Measurements from ENCODE around the gene TUBB4B. TPM values are rescaled to one million over a fixed set of nuclear protein-coding genes. Genes with fewer than 3 reads are reported as not detected.

Gene TUBB4B
- polyA plus RNA-seq, 6 donors from 2014 or later, result 22.7 to 53.2 (median 40.2) TPM

DNA sequence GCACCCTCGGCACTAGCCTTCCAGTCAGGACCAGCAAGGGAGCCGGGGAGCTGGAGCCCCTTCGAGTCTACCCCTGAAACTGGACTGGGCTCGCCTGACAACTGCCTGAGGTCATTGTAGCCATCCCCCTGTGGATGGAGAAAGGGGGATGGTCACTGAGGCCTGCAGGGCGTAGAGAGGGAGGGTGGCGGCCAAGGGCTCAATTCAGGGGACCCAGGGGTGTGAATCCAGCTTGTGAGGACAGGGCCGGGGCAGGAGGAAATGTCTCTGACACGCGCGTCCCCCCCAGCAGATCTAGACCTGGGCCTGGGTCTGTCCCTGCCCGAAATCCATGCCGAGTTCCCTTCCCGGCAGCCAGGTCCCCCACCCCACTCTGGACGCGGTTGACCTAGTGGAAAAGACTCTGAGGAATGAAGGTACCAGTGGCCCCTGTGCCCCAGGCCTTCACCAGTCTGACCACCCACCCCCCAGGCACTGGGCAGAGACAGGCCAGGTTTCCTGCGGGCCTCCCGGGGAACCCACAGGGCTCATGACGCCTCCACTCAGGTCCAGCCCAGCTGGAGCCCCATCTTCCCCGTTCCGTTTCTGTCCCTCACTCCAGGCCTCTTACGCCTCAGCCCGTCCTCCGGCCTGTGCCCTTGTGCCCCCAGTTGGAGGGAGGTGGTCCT lies 9.6 kb upstream of the TUBB4B start:
- H3K36me3 Mint-ChIP-seq, result no peaks in the 10 kb centered on the region
- H3K4me3 Mint-ChIP-seq, result no peak overlapping the region
- peaks cover 0 to 23% (median 8%) of the 10 kb centered on the region in 3 donors for H3K27me3 Mint-ChIP-seq
- H3K27ac Mint-ChIP-seq, result peak overlapping the region in 1 of 6 donors; percentile 81
- ATAC-seq (ENCODE audit: low read depth in 2 of 2) (no peak), DNase-seq (no peak)
- H3K9me3 Mint-ChIP-seq, result peaks cover 0 to 2% (median 0%) of the 10 kb centered on the region in 7 donors
- H3K4me1 Mint-ChIP-seq, result peaks cover 14 to 19% (median 14%) of the 10 kb centered on the region in 3 donors

DNA sequence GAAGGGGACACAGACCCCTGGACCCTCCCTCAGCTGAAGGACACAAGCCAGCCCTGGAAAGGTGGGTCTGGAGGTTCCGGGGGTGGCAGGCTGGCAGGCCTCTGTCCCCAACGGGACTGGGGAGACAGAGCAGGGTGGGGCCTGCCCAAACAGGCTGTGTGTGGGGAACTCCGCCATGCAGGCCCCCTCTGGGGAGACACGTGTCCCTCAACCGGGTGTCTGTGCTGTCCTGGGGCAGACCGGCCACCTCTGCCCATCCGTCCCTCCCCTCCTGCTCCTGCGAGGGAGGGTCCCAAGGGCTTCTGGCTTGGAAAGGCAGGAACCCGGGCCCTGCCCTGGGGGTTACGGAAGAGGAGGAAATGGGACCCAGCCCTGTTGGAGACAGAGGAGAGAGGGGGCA lies 9.0 kb upstream of the TUBB4B start:
- no peak for ATAC-seq (ENCODE audit: low read depth in 2 of 2)
- Mint-ChIP-seq H3K9me3 (peaks cover 0 to 2% (median 0%) of the 10 kb centered on the region in 7 donors), H3K36me3 (no peaks in the 10 kb centered on the region)

DNA sequence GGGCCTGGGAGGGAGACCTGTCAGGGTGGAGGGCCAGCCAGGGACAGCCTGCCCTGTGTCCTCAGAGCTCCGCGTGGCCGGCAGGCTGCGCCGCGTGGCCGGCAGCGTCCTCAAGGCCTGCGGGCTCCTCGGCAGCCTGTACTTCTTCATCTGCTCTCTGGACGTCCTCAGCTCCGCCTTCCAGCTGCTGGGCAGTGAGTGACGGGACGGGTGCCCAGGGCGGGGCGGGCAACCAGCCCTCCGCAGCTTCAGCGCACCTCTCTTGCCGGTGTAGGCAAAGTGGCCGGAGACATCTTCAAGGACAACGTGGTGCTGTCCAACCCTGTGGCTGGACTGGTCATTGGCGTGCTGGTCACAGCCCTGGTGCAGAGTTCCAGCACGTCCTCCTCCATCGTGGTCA lies 8.6 kb upstream of the TUBB4B start:
- H3K27me3 Mint-ChIP-seq, result peaks cover 0 to 21% (median 5%) of the 10 kb centered on the region in 3 donors
- H3K36me3 Mint-ChIP-seq, result no peaks in the 10 kb centered on the region
- no peak overlapping the region for H3K4me3 Mint-ChIP-seq
- no peak overlapping the region for H3K27ac Mint-ChIP-seq
- peaks cover 0 to 1% (median 0%) of the 10 kb centered on the region in 7 donors for H3K9me3 Mint-ChIP-seq
- DNase-seq (no peak), ATAC-seq (ENCODE audit: low read depth in 2 of 2) (no peak)
- H3K4me1 Mint-ChIP-seq, result peaks cover 13 to 16% (median 15%) of the 10 kb centered on the region in 3 donors

More for the DNA sequence above, 9.0 kb upstream of the TUBB4B start:
- H3K4me1 Mint-ChIP-seq, result peaks cover 14 to 19% (median 14%) of the 10 kb centered on the region in 3 donors
- no peak overlapping the region for H3K27ac Mint-ChIP-seq
- no peak for DNase-seq
- H3K27me3 Mint-ChIP-seq, result peaks cover 0 to 23% (median 8%) of the 10 kb centered on the region in 3 donors
- H3K4me3 Mint-ChIP-seq, result no peak overlapping the region

DNA sequence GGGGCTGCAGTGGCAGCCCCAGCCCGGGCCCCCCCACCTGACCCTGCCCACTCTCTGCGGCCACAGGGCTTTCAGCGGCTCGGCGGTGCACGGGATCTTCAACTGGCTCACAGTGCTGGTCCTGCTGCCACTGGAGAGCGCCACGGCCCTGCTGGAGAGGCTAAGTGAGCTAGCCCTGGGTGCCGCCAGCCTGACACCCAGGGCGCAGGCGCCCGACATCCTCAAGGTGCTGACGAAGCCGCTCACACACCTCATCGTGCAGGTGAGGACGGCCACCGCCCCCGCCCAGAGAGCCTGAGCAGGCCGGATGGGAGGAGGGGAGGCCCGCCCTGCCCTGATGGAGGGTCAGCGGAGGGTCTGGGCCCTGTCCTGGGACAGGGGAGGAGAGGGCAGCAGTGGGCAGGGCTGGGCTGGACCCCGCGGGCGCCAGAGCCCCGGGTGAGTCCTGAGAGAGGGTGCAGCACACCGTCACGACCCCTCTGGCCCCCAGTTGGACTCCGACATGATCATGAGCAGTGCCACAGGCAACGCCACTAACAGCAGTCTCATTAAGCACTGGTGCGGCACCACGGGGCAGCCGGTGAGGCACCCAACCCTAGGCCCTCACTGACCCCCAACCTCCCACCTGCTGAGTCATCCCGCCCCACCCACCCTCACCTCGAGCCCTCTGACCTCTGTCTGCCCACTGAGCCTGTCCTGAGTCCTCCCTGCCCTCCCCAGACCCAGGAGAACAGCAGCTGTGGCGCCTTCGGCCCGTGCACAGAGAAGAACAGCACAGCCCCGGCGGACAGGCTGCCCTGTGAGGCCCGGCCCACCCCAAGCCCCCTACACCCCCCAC lies 7.7 kb upstream of the TUBB4B start:
- Mint-ChIP-seq H3K36me3 (no peaks in the 10 kb centered on the region), H3K27ac (no peak overlapping the region), H3K9me3 (no peaks in the 10 kb centered on the region), H3K27me3 (peaks cover 0 to 17% (median 0%) of the 10 kb centered on the region in 3 donors), H3K4me1 (peaks cover 11 to 17% (median 12%) of the 10 kb centered on the region in 3 donors), H3K4me3 (no peak overlapping the region)
- no peak for DNase-seq
- no peak for ATAC-seq (ENCODE audit: low read depth in 2 of 2)

DNA sequence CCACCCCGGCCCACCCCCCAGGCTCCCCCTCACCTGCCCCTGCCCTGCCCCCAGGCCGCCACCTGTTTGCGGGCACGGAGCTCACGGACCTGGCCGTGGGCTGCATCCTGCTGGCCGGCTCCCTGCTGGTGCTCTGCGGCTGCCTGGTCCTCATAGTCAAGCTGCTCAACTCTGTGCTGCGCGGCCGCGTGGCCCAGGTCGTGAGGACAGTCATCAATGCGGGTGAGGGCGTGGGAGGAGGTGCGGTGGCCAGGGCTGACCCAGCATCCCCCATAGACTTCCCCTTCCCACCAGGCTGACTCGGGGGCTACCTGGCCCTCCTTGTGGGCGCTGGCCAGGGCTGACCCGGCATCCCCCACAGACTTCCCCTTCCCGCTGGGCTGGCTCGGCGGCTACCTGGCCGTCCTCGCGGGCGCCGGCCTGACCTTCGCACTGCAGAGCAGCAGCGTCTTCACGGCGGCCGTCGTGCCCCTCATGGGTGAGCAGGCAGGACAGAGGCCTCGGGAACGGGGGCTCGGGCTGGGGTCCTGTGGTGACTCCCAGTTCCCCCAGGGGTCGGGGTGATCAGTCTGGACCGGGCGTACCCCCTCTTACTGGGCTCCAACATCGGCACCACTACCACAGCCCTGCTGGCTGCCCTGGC lies 6.9 kb upstream of the TUBB4B start:
- no peaks in the 10 kb centered on the region for H3K9me3 Mint-ChIP-seq
- H3K36me3 Mint-ChIP-seq, result no peaks in the 10 kb centered on the region
- H3K4me3 Mint-ChIP-seq, result peak overlapping the region in 1 of 8 donors; percentile 66
- ATAC-seq (ENCODE audit: low read depth in 2 of 2), result no peak
- no peak for DNase-seq
- H3K27me3 Mint-ChIP-seq, result peaks cover 0 to 13% (median 0%) of the 10 kb centered on the region in 3 donors
- H3K4me1 Mint-ChIP-seq, result peaks cover 12 to 20% (median 16%) of the 10 kb centered on the region in 3 donors
- no peak overlapping the region for H3K27ac Mint-ChIP-seq

DNA sequence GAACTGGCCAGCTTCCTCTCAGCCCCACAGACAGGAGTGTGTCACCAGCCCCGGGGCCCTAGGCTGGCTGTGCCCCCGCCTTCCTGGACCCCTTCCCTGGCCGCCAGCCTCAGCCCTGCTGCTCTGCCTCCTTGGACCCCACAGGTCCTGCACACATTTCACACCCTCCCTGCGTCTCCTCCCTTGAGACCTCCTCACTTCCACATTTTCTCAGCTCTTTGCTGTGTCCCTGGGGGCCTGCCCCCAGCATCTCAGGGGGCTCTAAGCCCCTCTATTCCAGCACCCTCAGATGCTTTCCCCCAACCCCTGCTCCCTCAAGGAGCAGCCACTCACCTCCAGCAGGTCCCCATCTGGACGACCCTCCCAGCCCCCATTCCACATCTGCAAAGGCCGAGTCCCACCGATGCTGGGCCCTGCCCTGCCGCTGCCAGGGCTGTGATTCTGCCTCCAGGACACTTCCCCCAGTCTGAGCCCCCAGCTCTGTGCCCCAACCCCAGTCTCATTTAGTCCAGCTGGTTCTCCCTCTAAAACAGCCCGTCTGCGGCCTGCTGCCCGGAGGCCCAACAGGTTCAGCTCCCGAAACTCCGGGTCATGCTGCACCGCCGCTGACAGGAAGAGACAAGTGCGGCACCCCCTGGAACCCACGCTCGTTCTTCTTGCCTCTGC lies 6.2 kb upstream of the TUBB4B start:
- peak overlapping the region in 6 of 8 donors; percentile 13 to 79 (median 42) for H3K4me3 Mint-ChIP-seq
- DNase-seq (no peak), ATAC-seq (ENCODE audit: low read depth in 2 of 2) (peak in 1 of 2 donors; percentile 28)
- H3K36me3 Mint-ChIP-seq, result no peaks in the 10 kb centered on the region
- H3K4me1 Mint-ChIP-seq, result peaks cover 12 to 21% (median 20%) of the 10 kb centered on the region in 3 donors
- no peaks in the 10 kb centered on the region for H3K9me3 Mint-ChIP-seq
- H3K27me3 Mint-ChIP-seq, result peaks cover 0 to 8% (median 0%) of the 10 kb centered on the region in 3 donors
- H3K27ac Mint-ChIP-seq, result peak overlapping the region in 3 of 6 donors; percentile 59 to 87 (median 60)

DNA sequence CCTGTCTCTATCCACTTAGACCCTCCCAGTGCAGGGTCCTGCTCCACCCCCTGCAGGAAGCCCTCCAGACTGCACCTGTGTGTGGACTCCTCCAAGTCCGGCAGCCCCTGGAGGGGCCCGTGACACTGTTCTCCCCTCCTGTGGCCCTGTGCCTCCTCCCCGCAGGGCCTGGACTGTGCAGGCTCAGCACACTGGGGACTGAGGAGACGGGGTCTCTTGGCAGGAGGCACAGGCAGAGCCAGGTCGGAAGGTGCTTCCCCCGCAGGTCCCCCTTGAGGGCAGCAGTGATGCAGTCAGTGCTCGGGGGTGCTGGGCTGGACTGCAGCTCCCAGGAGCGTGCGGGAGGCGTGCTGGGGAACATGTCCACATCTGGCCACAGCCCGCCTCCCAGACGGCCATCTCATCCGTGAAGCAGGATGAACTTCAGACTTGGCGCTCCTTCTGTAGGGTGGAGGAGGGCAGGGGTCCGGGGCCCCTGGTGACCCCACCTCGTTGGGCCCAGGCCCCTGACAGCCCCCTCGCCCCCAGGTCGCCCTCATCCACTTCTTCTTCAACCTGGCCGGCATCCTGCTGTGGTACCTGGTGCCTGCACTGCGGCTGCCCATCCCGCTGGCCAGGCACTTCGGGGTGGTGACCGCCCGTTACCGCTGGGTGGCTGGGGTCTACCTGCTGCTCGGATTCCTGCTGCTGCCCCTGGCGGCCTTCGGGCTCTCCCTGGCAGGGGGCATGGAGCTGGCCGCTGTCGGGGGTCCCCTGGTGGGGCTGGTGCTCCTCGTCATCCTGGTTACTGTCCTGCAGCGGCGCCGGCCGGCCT lies 5.5 kb upstream of the TUBB4B start:
- ATAC-seq (ENCODE audit: low read depth in 2 of 2) (no peak), DNase-seq (no peak)
- Mint-ChIP-seq H3K9me3 (no peaks in the 10 kb centered on the region), H3K27me3 (peaks cover 0 to 8% (median 0%) of the 10 kb centered on the region in 3 donors), H3K4me1 (peaks cover 12 to 22% (median 20%) of the 10 kb centered on the region in 3 donors), H3K36me3 (no peaks in the 10 kb centered on the region), H3K27ac (peak overlapping the region in 3 of 6 donors; percentile 59 to 87 (median 60)), H3K4me3 (peak overlapping the region in 1 of 8 donors; percentile 66)

DNA sequence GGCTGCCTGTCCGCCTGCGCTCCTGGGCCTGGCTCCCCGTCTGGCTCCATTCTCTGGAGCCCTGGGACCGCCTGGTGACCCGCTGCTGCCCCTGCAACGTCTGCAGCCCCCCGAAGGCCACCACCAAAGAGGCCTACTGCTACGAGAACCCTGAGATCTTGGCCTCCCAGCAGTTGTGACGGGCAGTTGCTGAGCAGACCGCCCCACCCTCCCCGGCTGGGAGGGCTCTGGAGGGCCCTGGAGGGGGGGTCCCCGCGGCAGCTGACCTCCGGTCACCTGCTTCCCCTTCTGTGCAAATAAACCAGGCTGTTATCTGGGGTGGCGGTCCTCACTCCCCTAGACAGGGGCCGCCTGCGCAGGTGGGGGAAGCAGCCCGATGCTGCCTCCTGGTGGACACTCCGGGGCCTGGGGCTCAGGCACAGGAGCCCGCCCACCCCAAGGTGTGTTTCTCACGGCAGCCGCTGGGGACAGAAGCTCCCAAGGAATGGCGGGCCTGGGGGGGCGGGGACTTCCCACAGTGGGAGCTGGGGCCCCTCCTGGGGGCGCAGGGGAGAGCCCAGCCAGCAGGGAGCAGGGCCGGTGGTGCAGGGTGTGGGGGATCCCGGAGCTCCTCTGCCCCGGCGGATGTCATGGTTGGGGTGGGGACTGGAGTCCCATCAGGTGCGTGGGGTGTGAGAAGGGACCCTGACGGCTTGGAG lies 4.7 kb upstream of the TUBB4B start:
- peaks cover 12 to 25% (median 24%) of the 10 kb centered on the region in 3 donors for H3K4me1 Mint-ChIP-seq
- H3K27me3 Mint-ChIP-seq, result peaks cover 0 to 8% (median 0%) of the 10 kb centered on the region in 3 donors
- H3K9me3 Mint-ChIP-seq, result no peaks in the 10 kb centered on the region
- H3K27ac Mint-ChIP-seq, result peak overlapping the region in 3 of 6 donors; percentile 21 to 87 (median 57)
- ATAC-seq (ENCODE audit: low read depth in 2 of 2) (peak; percentile 32 to 35), DNase-seq (peak; percentile 91)
- peak overlapping the region in 6 of 8 donors; percentile 9 to 45 (median 25) for H3K4me3 Mint-ChIP-seq
- peaks cover 0 to 6% of the 10 kb centered on the region in 2 donors for H3K36me3 Mint-ChIP-seq

DNA sequence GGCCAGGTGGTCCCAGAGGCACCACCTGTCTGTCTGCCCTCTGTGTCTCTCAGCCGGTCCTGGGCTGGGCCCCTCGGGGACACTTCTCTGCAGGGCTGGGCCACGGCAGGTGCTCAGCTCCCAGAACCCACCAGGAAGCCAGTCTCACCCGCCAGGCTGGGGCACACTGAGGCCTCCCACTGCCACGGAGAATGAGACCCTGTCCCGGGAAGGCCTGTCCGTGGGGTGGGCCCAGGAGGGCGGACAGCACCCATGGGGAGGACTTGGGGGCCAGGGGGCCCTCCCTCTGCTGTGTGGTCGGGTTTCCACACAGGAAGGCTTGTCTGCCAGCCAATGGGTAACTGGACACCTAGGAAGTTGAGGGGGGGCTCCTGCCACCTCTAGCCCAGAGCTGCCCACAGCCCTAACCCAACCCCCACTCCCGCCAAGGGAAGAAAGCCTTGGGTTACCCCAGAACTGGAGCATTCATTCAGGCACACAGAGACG lies 4.1 kb upstream of the TUBB4B start:
- Mint-ChIP-seq H3K36me3 (peaks cover 0 to 6% of the 10 kb centered on the region in 2 donors), H3K27me3 (peaks cover 0 to 8% (median 0%) of the 10 kb centered on the region in 3 donors), H3K9me3 (no peaks in the 10 kb centered on the region), H3K4me1 (peaks cover 12 to 25% (median 24%) of the 10 kb centered on the region in 3 donors), H3K27ac (peak overlapping the region in 2 of 6 donors; percentile 57 to 87), H3K4me3 (peak overlapping the region in 4 of 8 donors; percentile 23 to 45 (median 36))
- ATAC-seq (ENCODE audit: low read depth in 2 of 2) (no peak), DNase-seq (no peak)

DNA sequence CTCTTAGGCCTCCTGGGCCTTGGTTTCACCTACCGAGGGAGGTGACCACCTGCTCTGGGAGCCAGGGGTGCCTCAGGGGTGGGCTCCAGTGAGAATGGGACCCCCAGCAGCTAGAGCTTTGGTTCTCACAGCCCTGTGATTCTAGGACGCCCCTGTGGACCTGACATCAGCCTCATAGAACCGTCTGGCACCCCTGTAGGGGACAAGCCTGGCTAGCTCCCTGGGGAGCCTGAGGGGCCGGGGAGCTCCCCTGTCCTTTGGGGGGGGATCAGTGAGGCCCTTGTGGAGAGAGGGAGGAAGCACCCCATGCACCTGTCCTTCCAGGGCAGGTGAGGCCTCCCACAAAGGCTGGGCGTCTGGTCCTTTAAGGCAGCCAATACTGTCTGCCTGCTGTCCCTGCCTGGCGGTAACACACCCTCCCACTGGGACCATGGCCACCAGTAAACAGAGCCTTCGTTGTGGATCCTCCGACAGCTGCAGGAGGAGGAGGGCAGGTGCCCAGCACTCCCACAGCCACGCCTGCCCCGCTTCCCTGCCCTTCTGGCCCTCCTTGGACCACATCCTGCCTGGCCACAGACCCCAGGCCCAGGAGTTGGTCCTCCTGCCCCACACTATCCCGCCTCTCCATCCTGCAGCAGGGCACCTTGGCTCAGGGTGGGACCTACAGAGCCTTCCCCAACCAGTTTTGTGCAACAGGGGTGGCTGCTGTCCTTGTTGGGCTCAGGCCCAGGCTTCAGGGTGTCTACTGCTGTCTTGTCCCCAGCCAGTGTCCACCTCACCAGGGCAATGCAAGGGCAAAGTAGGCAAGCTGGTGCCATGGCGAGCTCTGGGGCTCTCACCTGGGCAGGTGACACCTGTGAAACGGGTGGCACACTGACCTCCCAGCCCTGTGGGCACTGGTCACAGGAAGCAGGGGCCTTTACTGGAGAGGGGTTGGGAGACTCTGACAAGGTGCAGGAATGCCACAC lies 3.0 kb upstream of the TUBB4B start:
- Mint-ChIP-seq H3K27me3 (peaks cover 0 to 8% (median 0%) of the 10 kb centered on the region in 3 donors), H3K27ac (peak overlapping the region in 5 of 6 donors; percentile 47 to 90 (median 64)), H3K36me3 (peaks cover 0 to 6% of the 10 kb centered on the region in 2 donors), H3K4me3 (peak overlapping the region in 5 of 8 donors; percentile 42 to 90 (median 75)), H3K9me3 (no peaks in the 10 kb centered on the region), H3K4me1 (peaks cover 23 to 34% (median 29%) of the 10 kb centered on the region in 3 donors)
- ATAC-seq (ENCODE audit: low read depth in 2 of 2) (no peak), DNase-seq (no peak)
